B cell (primary cell): ENCODE measurements around the gene DIP2A. TPM values are rescaled to one million over a fixed set of nuclear protein-coding genes. Genes with fewer than 3 reads are reported as not detected.

ENCODE experiments used
- ATAC-seq: fragments of 200-7000 bp; cut with Tn5 transposase; one replicate; pipeline ENCODE4 v1.10.0; 2021; ENCODE audit warnings: low read depth, mild to moderate bottlenecking, moderate number of reproducible peaks, moderate library complexity
- CTCF ChIA-PET: fragments of 350-600 bp; sonication (Branson Sonifier 250); formaldehyde crosslinking; loops from one replicate; lab custom pipeline; 2021; ENCODE audit warnings: antibody characterized with exemption, inconsistent platforms; lab: Charles Lee
- POLR2A ChIA-PET: fragments of 350-600 bp; sonication (Branson Sonifier 250); formaldehyde crosslinking; loops from one replicate; lab custom pipeline; 2021; ENCODE audit warnings: antibody characterized with exemption; lab: Charles Lee
- DNase-seq: peaks from one replicate; pipeline ENCODE4 v3.0.0; 2013
- H2AFZ ChIP-seq: 2 replicates; pipeline ENCODE4 v1.6.1; 2012; ENCODE audit warnings: mild to moderate bottlenecking, low read depth, low read length; ENCODE audit not compliant: insufficient read depth, poor library complexity, severe bottlenecking
- H3K27ac ChIP-seq, 2 donors: 1 replicate in 1 of 2; 2 replicates in 1 of 2; pipeline ENCODE4 v1.5.1; 2012 to 2013; ENCODE audit warnings: low read length in 2 of 2, mild to moderate bottlenecking in 2 of 2, moderate library complexity in 1 of 2
- H3K27me3 ChIP-seq, 4 experiments: fragments of 200-600 bp in 1 of 4; sonication (generic) in 1 of 4; replicated peaks in 1 of 4; 1 replicate in 2 of 4; 2 replicates in 2 of 4; pipeline versions ENCODE4 v1.6.1 to v1.7.0; 2013 to 2016; ENCODE audit warnings: low read length in 3 of 4, mild to moderate bottlenecking in 2 of 4, mixed read lengths in 1 of 4, moderate library complexity in 1 of 4; ENCODE audit not compliant: insufficient read depth in 4 of 4, control insufficient read depth in 3 of 4; ENCODE audit errors: control extremely low read depth in 1 of 4
- H3K36me3 ChIP-seq, 2 experiments: replicated peaks in 1 of 2; 1 replicate in 1 of 2; 2 replicates in 1 of 2; pipeline versions ENCODE4 v1.6.1 to v1.7.1; 2013; ENCODE audit warnings: low read length in 1 of 2; ENCODE audit not compliant: insufficient read depth in 2 of 2, control insufficient read depth in 1 of 2; ENCODE audit errors: control extremely low read depth in 1 of 2, extremely low read depth in 1 of 2
- H3K4me1 ChIP-seq, 2 donors: fragments of 200-600 bp in 1 of 2; sonication (generic) in 1 of 2; 1 replicate in 1 of 2; 2 replicates in 1 of 2; pipeline versions ENCODE4 v1.5.1 to v1.6.1; 2013 to 2017; ENCODE audit warnings: low read length in 2 of 2; ENCODE audit not compliant: control insufficient read depth in 2 of 2, insufficient read depth in 2 of 2
- H3K4me2 ChIP-seq: replicated peaks from 2 replicates; pipeline ENCODE3; 2012; ENCODE audit warnings: mild to moderate bottlenecking, low read depth, low read length; ENCODE audit not compliant: poor library complexity, severe bottlenecking
- H3K4me3 ChIP-seq, 5 experiments: fragments of 200-600 bp in 1 of 5; sonication (generic) in 1 of 5; 1 replicate in 3 of 5; 2 replicates in 2 of 5; pipeline versions ENCODE4 v1.5.1 to v1.7.0; 2011 to 2016; ENCODE audit warnings: low read length in 4 of 5, mild to moderate bottlenecking in 4 of 5, low read depth in 2 of 5, control low read depth in 1 of 5, moderate library complexity in 1 of 5; ENCODE audit not compliant: insufficient read depth in 1 of 5; ENCODE audit errors: control extremely low read depth in 1 of 5, extremely low read depth in 1 of 5
- H3K79me2 ChIP-seq: fragments of 200-600 bp; sonication (generic); one replicate; pipeline ENCODE4 v1.6.0; 2016; ENCODE audit warnings: low read length; ENCODE audit not compliant: control insufficient read depth, insufficient read depth
- H3K9ac ChIP-seq: fragments of 200-600 bp; sonication (generic); 2 replicates; pipeline ENCODE4 v1.6.1; 2017; ENCODE audit warnings: mild to moderate bottlenecking, low read length, moderate library complexity
- H3K9me3 ChIP-seq, 3 donors: one replicate each; pipeline versions ENCODE4 v1.6.1 to v1.7.1; 2013; ENCODE audit warnings: low read length in 2 of 3; ENCODE audit not compliant: control insufficient read depth in 2 of 3, insufficient read depth in 1 of 3; ENCODE audit errors: control extremely low read depth in 1 of 3
- H4K20me1 ChIP-seq: 2 replicates; pipeline ENCODE4 v1.6.0; 2012; ENCODE audit warnings: mild to moderate bottlenecking, low read length; ENCODE audit not compliant: insufficient read depth, control insufficient read depth, poor library complexity, severe bottlenecking
- H3K27ac Mint-ChIP-seq: one replicate; pipeline ENCODE4 v1.8.0; 2021; ENCODE audit warnings: mixed read lengths
- H3K27me3 Mint-ChIP-seq: one replicate; pipeline ENCODE4 v1.8.0; 2021; ENCODE audit warnings: mixed read lengths
- H3K4me1 Mint-ChIP-seq: one replicate; pipeline ENCODE4 v1.8.0; 2021; ENCODE audit warnings: mixed read lengths
- H3K4me3 Mint-ChIP-seq: one replicate; pipeline ENCODE4 v1.8.0; 2021; ENCODE audit warnings: mixed read lengths
- H3K9me3 Mint-ChIP-seq: one replicate; pipeline ENCODE4 v1.8.0; 2022; ENCODE audit warnings: mixed read lengths; ENCODE audit not compliant: insufficient read depth
- CTCF ChIP-seq: fragments of 200-600 bp; IDR thresholded peaks from one replicate; pipeline ENCODE4 v1.8.0; 2022; ENCODE audit warnings: antibody characterized with exemption, mild to moderate bottlenecking
- EZH2 ChIP-seq: IDR thresholded peaks from 2 replicates; pipeline ENCODE4 v1.6.1; 2012; ENCODE audit warnings: borderline replicate concordance, low read depth, mild to moderate bottlenecking, moderate library complexity, low read length; ENCODE audit not compliant: insufficient read depth, poor library complexity, severe bottlenecking
- WGBS: methylation state at CpG from one replicate; pipeline ENCODE4 v1.1.5; 2013; ENCODE audit warnings: missing lambda C conversion rate; ENCODE audit not compliant: insufficient coverage; 5-methylcytosine and 5-hydroxymethylcytosine counted together
- intact Hi-C: fragments of 100-400 bp; cut with micrococcal nuclease; formaldehyde crosslinking; loops from one replicate; pipeline ENCODE4 v1.10.0; 2022
- polyA plus RNA-seq: library from polyadenylated mRNA; depleted of rRNA; stranded (reverse); fragments of >200 nt; gene quantifications from 2 replicates; pipeline ENCODE4 v1.2.3, GENCODE V29; 2012
- total RNA-seq, 2 donors: library from RNA; stranded (reverse); fragments of 120-200 nt in 1 of 2; gene quantifications; 1 replicate in 1 of 2; 2 replicates in 1 of 2; pipeline versions ENCODE4 v1.2.3 to v1.2.4, GENCODE V29; 2013 to 2022

The DIP2A gene
- total and polyA plus RNA-seq, 2 donors (not counting 1 experiment from before 2014, with no cell fraction given): 40.4 to 59.0 TPM

- no peak for TF ChIP-seq CTCF
- no peak for TF ChIP-seq EZH2
- Histone ChIP-seq H3K4me3 (no peak overlapping the region), H3K4me2 (no peak overlapping the region), H3K9ac (no peak overlapping the region), H3K9me3 (peaks cover 2 to 28% (median 3%) of the 10 kb centered on the region in 3 donors), H3K36me3 (no peaks in the 10 kb centered on the region), H3K27ac (no peak overlapping the region), H3K27me3 (peaks cover 0 to 4% (median under 1%) of the 10 kb centered on the region in 4 experiments), H2AFZ (no peak overlapping the region), H3K4me1 (no peaks in the 10 kb centered on the region), H4K20me1 (no peaks in the 10 kb centered on the region), H3K79me2 (no peaks in the 10 kb centered on the region)
- no peak for ATAC-seq
- Mint-ChIP-seq H3K4me1 (no peaks in the 10 kb centered on the region), H3K9me3 (peaks cover 32% of the 10 kb centered on the region), H3K27me3 (peaks cover 27% of the 10 kb centered on the region), H3K27ac (no peak overlapping the region), H3K4me3 (no peak overlapping the region)
- ChIA-PET CTCF (no interaction called here), POLR2A (no interaction called here)
- intact Hi-C loops: no loop called here
- DNase-seq: no peak
- 73% methylated on average over 3 of the region's 7 CpGs for WGBS
Measured at GRCh38 chr21:46585191-46585953, 126.7 kb downstream of the DIP2A start.

GRCh38 chr21:46594276-46594675 is 135.6 kb downstream of the DIP2A start:
- no peak overlapping the region for H3K27ac ChIP-seq
- no peak overlapping the region for H3K27ac Mint-ChIP-seq
- no peak overlapping the region for H3K4me3 ChIP-seq
- no peaks in the 10 kb centered on the region for H4K20me1 ChIP-seq
- H3K4me1 ChIP-seq: no peaks in the 10 kb centered on the region
- peaks cover 0 to 40% (median 13%) of the 10 kb centered on the region in 3 donors for H3K9me3 ChIP-seq
- WGBS: 90% methylated on average over 8 of the region's 8 CpGs
- no peaks in the 10 kb centered on the region for H3K36me3 ChIP-seq
- H3K4me1 Mint-ChIP-seq: no peaks in the 10 kb centered on the region
- TF ChIP-seq CTCF (no peak), EZH2 (no peak)
- H2AFZ ChIP-seq: no peak overlapping the region
- ATAC-seq: no peak
- CTCF ChIA-PET: no interaction called here
- peaks cover 3% of the 10 kb centered on the region for H3K27me3 Mint-ChIP-seq
- no peak overlapping the region for H3K4me3 Mint-ChIP-seq
- no peak overlapping the region for H3K4me2 ChIP-seq
- no peak for DNase-seq
- intact Hi-C loops: no loop called here
- no peak overlapping the region for H3K9ac ChIP-seq
- peaks cover 23% of the 10 kb centered on the region for H3K9me3 Mint-ChIP-seq
- no peaks in the 10 kb centered on the region for H3K27me3 ChIP-seq
- POLR2A ChIA-PET: no interaction called here
- H3K79me2 ChIP-seq: no peaks in the 10 kb centered on the region
